ENCODE data around the gene GMDS. TPM values are rescaled to one million over a fixed set of nuclear protein-coding genes. Genes with fewer than 3 reads are reported as not detected.

The GMDS gene
- total RNA-seq, 6 experiments from 2014 or later = 13.2 to 18.0 (median 14.7) TPM

DNA sequence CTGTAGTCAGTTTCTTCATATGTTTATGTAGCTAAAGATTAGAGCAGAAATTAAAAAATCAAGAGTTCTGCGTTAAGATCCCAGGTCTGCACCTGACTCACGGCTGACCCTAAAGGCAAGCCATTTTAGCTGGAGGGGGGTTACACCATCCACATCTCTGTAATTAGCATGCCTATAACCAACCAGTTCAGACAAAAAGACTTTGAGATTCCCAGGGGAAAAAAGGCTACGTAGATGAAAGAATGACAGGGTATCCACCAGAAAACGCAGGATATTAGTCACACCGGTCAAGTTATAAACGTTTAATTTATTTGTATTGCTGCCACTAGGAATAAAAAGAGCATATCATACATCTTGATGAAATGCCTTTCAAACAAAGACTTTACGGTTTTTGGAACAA, 336.6 kb downstream of the GMDS start:
- no peak for DNase-seq
- H3K9me3 Mint-ChIP-seq = no peaks in the 10 kb centered on the region
- H3K27ac Mint-ChIP-seq = peak overlapping the region; percentile 21; the same call in 1 of the 2 replicates
- H3K36me3 Mint-ChIP-seq (ENCODE audit: low read depth) = peaks cover 8% of the 10 kb centered on the region; the same call in 1 of the 2 replicates
- H3K27me3 Mint-ChIP-seq (ENCODE audit: insufficient read depth) = no peaks in the 10 kb centered on the region
- peaks cover 35% of the 10 kb centered on the region for H3K4me1 Mint-ChIP-seq (ENCODE audit: low read depth)
- H3K4me3 Mint-ChIP-seq = no peak overlapping the region
- TF ChIP-seq, protein P1, sequence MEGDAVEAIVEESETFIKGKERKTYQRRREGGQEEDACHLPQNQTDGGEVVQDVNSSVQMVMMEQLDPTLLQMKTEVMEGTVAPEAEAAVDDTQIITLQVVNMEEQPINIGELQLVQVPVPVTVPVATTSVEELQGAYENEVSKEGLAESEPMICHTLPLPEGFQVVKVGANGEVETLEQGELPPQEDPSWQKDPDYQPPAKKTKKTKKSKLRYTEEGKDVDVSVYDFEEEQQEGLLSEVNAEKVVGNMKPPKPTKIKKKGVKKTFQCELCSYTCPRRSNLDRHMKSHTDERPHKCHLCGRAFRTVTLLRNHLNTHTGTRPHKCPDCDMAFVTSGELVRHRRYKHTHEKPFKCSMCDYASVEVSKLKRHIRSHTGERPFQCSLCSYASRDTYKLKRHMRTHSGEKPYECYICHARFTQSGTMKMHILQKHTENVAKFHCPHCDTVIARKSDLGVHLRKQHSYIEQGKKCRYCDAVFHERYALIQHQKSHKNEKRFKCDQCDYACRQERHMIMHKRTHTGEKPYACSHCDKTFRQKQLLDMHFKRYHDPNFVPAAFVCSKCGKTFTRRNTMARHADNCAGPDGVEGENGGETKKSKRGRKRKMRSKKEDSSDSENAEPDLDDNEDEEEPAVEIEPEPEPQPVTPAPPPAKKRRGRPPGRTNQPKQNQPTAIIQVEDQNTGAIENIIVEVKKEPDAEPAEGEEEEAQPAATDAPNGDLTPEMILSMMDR (IDR thresholded peaks at IDR 0.05) = no peak

DNA sequence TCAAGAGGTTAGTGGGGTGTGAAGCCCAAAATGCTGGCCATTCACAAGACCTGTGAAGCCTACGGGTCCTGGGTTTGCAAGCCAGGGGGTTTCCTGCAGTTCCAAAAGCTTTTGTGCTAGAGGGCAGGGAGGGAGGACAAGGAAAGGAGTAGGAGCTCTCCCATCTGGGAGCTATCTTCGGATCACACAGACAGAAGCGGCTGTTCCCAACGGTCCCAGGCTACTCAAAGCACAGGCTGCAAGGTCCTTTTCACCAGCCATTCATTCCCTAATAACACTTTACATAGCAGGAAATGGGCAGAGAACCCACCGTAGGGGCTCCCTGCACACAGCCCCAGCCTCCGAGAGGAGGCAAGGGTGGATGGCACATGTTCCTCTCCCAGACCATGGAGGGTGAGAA, 338.8 kb downstream of the GMDS start:
- TF ChIP-seq, protein P1 (IDR thresholded peaks at IDR 0.05) = no peak

DNA sequence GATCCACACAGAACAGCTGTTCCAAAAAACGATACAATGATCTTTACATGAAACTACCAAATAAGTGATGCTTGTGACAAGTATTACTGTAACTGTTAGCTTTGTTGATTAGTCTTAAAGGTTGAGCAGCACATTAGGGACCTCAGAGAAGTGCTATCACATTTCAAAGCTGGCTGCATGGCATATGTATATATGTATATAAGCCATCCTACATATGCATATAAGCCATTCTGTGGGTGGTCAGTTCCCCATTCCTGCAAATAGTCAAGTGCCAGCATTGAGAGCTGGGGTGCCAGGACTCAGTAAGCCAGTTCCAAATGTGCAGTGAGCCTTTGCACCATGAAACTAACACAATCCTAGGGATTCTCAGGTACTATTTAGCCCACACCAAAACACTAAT, 339.4 kb downstream of the GMDS start:
- H3K27me3 Mint-ChIP-seq (ENCODE audit: insufficient read depth) = no peaks in the 10 kb centered on the region
- H3K27ac Mint-ChIP-seq = no peak overlapping the region
- DNase-seq = no peak
- no peaks in the 10 kb centered on the region for H3K9me3 Mint-ChIP-seq
- H3K36me3 Mint-ChIP-seq (ENCODE audit: low read depth) = peaks cover 8% of the 10 kb centered on the region; the same call in 1 of the 2 replicates
- no peak overlapping the region for H3K4me3 Mint-ChIP-seq
- peaks cover 36% of the 10 kb centered on the region for H3K4me1 Mint-ChIP-seq (ENCODE audit: low read depth)
- TF ChIP-seq, protein P1 (IDR thresholded peaks at IDR 0.05) = no peak

More for the DNA sequence above, 338.8 kb downstream of the GMDS start:
- no peaks in the 10 kb centered on the region for H3K9me3 Mint-ChIP-seq
- peaks cover 8% of the 10 kb centered on the region; the same call in 1 of the 2 replicates for H3K36me3 Mint-ChIP-seq (ENCODE audit: low read depth)
- no peaks in the 10 kb centered on the region for H3K27me3 Mint-ChIP-seq (ENCODE audit: insufficient read depth)
- H3K27ac Mint-ChIP-seq = no peak overlapping the region
- no peak for DNase-seq
- H3K4me1 Mint-ChIP-seq (ENCODE audit: low read depth) = peaks cover 36% of the 10 kb centered on the region
- H3K4me3 Mint-ChIP-seq = no peak overlapping the region

DNA sequence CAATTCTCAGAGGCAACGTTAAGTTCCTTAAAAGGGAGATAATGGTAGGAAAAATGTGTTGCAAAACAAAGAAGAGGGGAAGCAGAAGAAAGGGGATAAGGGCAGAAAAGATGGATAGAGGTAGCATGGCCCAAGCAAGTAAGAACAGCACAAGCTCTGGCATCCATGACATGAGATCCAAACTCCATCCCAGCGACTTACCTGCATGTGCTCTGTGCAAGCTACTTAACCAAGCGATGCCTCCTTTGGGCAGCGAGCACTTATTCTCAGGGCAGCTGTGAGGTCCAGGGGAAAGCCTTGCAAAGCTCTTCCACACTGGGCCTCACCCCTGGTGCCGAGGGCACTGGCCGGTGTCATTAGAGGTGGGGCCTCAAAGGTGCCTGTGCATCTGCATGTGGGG, 340.5 kb downstream of the GMDS start:
- no peak for DNase-seq
- no peak overlapping the region for H3K4me3 Mint-ChIP-seq
- peaks cover 8% of the 10 kb centered on the region; the same call in 1 of the 2 replicates for H3K36me3 Mint-ChIP-seq (ENCODE audit: low read depth)
- H3K4me1 Mint-ChIP-seq (ENCODE audit: low read depth) = peaks cover 32% of the 10 kb centered on the region
- TF ChIP-seq, protein P1 (IDR thresholded peaks at IDR 0.05) = no peak
- H3K27ac Mint-ChIP-seq = no peak overlapping the region
- H3K27me3 Mint-ChIP-seq (ENCODE audit: insufficient read depth) = no peaks in the 10 kb centered on the region
- H3K9me3 Mint-ChIP-seq = no peaks in the 10 kb centered on the region

DNA sequence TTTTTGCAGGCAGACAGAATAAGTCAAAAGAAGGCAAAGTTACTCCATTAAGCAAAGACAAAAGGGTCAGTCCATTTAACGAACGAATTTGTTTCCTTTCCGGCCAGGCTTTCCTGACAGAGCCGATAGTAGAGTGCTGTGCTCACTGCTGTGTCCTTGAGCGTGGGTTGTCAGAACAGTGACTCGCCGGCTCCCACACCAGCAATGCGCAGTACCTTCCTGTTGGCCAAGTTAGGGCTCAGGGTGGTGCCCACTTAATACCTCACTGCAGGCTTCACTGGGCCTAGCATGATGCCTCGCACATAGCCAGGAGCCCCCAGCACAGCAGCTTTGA, 341.0 kb downstream of the GMDS start:
- no peak for DNase-seq
- H3K27me3 Mint-ChIP-seq (ENCODE audit: insufficient read depth) = no peaks in the 10 kb centered on the region
- peaks cover 32% of the 10 kb centered on the region for H3K4me1 Mint-ChIP-seq (ENCODE audit: low read depth)
- H3K27ac Mint-ChIP-seq = no peak overlapping the region
- TF ChIP-seq, protein P1 (IDR thresholded peaks at IDR 0.05) = no peak
- no peak overlapping the region for H3K4me3 Mint-ChIP-seq
- no peaks in the 10 kb centered on the region for H3K9me3 Mint-ChIP-seq
- H3K36me3 Mint-ChIP-seq (ENCODE audit: low read depth) = peaks cover 5% of the 10 kb centered on the region; the same call in 1 of the 2 replicates
